ENCODE data around the gene TEX36. TPM values are rescaled to one million over a fixed set of nuclear protein-coding genes. Genes with fewer than 3 reads are reported as not detected.

The TEX36 gene
- total RNA-seq, 1 donor from 2014 or later: not detected

DNA sequence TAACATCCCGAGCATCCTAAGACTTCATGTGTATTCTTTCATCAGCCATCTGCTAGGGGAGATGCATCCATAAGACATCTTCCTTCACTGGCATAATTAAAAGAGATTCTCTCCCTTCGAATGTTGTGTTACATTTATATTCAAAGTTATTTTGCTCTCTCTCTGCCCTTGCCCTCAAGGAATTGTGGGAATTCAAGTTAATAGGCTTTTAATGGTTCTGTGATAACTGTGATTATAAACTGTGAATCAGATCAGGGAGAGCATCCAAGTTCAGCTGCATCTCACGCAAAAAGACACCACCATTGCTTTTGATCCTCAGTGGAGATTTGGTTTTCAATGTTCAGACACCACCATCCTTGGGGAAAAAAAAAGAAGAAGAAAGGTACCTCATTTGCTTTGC, 9.2 kb upstream of the TEX36 start:
- H3K9me3 Mint-ChIP-seq (ENCODE audit: unreplicated experiment): peaks cover 2% of the 10 kb centered on the region
- peaks cover 5% of the 10 kb centered on the region for H3K27me3 Mint-ChIP-seq (ENCODE audit: unreplicated experiment)
- no peak overlapping the region for H3K27ac Mint-ChIP-seq (ENCODE audit: unreplicated experiment)
- DNase-seq: no peak
- no peak overlapping the region for H3K4me3 Mint-ChIP-seq (ENCODE audit: unreplicated experiment)
- no peaks in the 10 kb centered on the region for H3K36me3 Mint-ChIP-seq (ENCODE audit: unreplicated experiment)
- H3K4me1 Mint-ChIP-seq (ENCODE audit: low read depth, unreplicated experiment): peaks cover 17% of the 10 kb centered on the region
- TF ChIP-seq, protein P1, sequence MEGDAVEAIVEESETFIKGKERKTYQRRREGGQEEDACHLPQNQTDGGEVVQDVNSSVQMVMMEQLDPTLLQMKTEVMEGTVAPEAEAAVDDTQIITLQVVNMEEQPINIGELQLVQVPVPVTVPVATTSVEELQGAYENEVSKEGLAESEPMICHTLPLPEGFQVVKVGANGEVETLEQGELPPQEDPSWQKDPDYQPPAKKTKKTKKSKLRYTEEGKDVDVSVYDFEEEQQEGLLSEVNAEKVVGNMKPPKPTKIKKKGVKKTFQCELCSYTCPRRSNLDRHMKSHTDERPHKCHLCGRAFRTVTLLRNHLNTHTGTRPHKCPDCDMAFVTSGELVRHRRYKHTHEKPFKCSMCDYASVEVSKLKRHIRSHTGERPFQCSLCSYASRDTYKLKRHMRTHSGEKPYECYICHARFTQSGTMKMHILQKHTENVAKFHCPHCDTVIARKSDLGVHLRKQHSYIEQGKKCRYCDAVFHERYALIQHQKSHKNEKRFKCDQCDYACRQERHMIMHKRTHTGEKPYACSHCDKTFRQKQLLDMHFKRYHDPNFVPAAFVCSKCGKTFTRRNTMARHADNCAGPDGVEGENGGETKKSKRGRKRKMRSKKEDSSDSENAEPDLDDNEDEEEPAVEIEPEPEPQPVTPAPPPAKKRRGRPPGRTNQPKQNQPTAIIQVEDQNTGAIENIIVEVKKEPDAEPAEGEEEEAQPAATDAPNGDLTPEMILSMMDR (IDR thresholded peaks at IDR 0.05; ENCODE audit: partially characterized antibody, unreplicated experiment): no peak

- TF ChIP-seq, protein P1 (IDR thresholded peaks at IDR 0.05; ENCODE audit: partially characterized antibody, unreplicated experiment): no peak
Measured at GRCh38 chr10:125691160-125691981, 8.4 kb upstream of the TEX36 start.

GRCh38 chr10:125689955-125690569, 7.1 kb upstream of the TEX36 start:
- H3K4me1 Mint-ChIP-seq (ENCODE audit: low read depth, unreplicated experiment): peaks cover 17% of the 10 kb centered on the region
- H3K9me3 Mint-ChIP-seq (ENCODE audit: unreplicated experiment): peaks cover 2% of the 10 kb centered on the region
- peaks cover 6% of the 10 kb centered on the region for H3K36me3 Mint-ChIP-seq (ENCODE audit: unreplicated experiment)
- TF ChIP-seq, protein P1 (IDR thresholded peaks at IDR 0.05; ENCODE audit: partially characterized antibody, unreplicated experiment): no peak
- DNase-seq: no peak
- H3K4me3 Mint-ChIP-seq (ENCODE audit: unreplicated experiment): no peak overlapping the region
- peaks cover under 1% of the 10 kb centered on the region for H3K27me3 Mint-ChIP-seq (ENCODE audit: unreplicated experiment)
- H3K27ac Mint-ChIP-seq (ENCODE audit: unreplicated experiment): no peak overlapping the region

More at GRCh38 chr10:125691160-125691981, 8.4 kb upstream of the TEX36 start:
- peaks cover 5% of the 10 kb centered on the region for H3K27me3 Mint-ChIP-seq (ENCODE audit: unreplicated experiment)
- H3K4me1 Mint-ChIP-seq (ENCODE audit: low read depth, unreplicated experiment): peaks cover 17% of the 10 kb centered on the region
- H3K4me3 Mint-ChIP-seq (ENCODE audit: unreplicated experiment): peak overlapping the region; percentile 43
- peaks cover 6% of the 10 kb centered on the region for H3K36me3 Mint-ChIP-seq (ENCODE audit: unreplicated experiment)
- H3K9me3 Mint-ChIP-seq (ENCODE audit: unreplicated experiment): peaks cover 2% of the 10 kb centered on the region
- DNase-seq: no peak
- no peak overlapping the region for H3K27ac Mint-ChIP-seq (ENCODE audit: unreplicated experiment)

GRCh38 chr10:125687507-125688185, 4.7 kb upstream of the TEX36 start:
- peaks cover 6% of the 10 kb centered on the region for H3K36me3 Mint-ChIP-seq (ENCODE audit: unreplicated experiment)
- no peak for DNase-seq
- no peaks in the 10 kb centered on the region for H3K27me3 Mint-ChIP-seq (ENCODE audit: unreplicated experiment)
- peaks cover 4% of the 10 kb centered on the region for H3K9me3 Mint-ChIP-seq (ENCODE audit: unreplicated experiment)
- TF ChIP-seq, protein P1 (IDR thresholded peaks at IDR 0.05; ENCODE audit: partially characterized antibody, unreplicated experiment): no peak
- no peak overlapping the region for H3K27ac Mint-ChIP-seq (ENCODE audit: unreplicated experiment)
- no peak overlapping the region for H3K4me3 Mint-ChIP-seq (ENCODE audit: unreplicated experiment)
- H3K4me1 Mint-ChIP-seq (ENCODE audit: low read depth, unreplicated experiment): peaks cover 17% of the 10 kb centered on the region

Data from glutamatergic neuron (in vitro differentiated cells).